Glutamatergic neuron (in vitro differentiated cells): ENCODE data around the gene CEP126. TPM values are rescaled to one million over a fixed set of nuclear protein-coding genes. Genes with fewer than 3 reads are reported as not detected.
"Not testable (repeated sequence)": the region's sequence is repeated elsewhere in the genome, so short reads cannot be mapped to it uniquely, and the experiment has no call there.

Experiments used
- DNase-seq: peaks from one replicate; pipeline ENCODE4 v3.0.0; 2022
- H3K27ac Mint-ChIP-seq: one replicate; pipeline ENCODE4 v1.8.0; 2020; ENCODE audit warnings: mild to moderate bottlenecking, mixed read lengths, inconsistent platforms; ENCODE audit not compliant: unreplicated experiment
- H3K27me3 Mint-ChIP-seq: one replicate; pipeline ENCODE4 v1.8.0; 2020; ENCODE audit warnings: mild to moderate bottlenecking, moderate library complexity, mixed read lengths, inconsistent platforms; ENCODE audit not compliant: unreplicated experiment
- H3K36me3 Mint-ChIP-seq: one replicate; pipeline ENCODE4 v1.8.0; 2020; ENCODE audit warnings: mild to moderate bottlenecking, mixed read lengths, inconsistent platforms; ENCODE audit not compliant: unreplicated experiment
- H3K4me1 Mint-ChIP-seq: one replicate; pipeline ENCODE4 v1.8.0; 2020; ENCODE audit warnings: mild to moderate bottlenecking, low read depth, mixed read lengths, inconsistent platforms; ENCODE audit not compliant: unreplicated experiment
- H3K4me3 Mint-ChIP-seq: one replicate; pipeline ENCODE4 v1.8.0; 2020; ENCODE audit warnings: mild to moderate bottlenecking, mixed read lengths, inconsistent platforms; ENCODE audit not compliant: unreplicated experiment
- H3K9me3 Mint-ChIP-seq: one replicate; pipeline ENCODE4 v1.8.0; 2020; ENCODE audit warnings: mild to moderate bottlenecking, moderate library complexity, mixed read lengths, inconsistent platforms; ENCODE audit not compliant: unreplicated experiment
- CTCF ChIP-seq: fragments of 200-600 bp; sonication (generic); IDR thresholded peaks from one replicate; pipeline ENCODE4 v1.5.0; 2021; ENCODE audit not compliant: partially characterized antibody, unreplicated experiment
- total RNA-seq: library from RNA; stranded (reverse); fragmentation: NEBNext Ultra II Directional; extraction: Animal tissue kit (Norgen Biotek cat#: 25700); gene quantifications from one replicate; pipeline ENCODE4 v1.2.1, GENCODE V29; 2021; ENCODE audit not compliant: unreplicated experiment

Gene CEP126
- total RNA-seq, 1 donor from 2014 or later = 3.9 TPM

- Mint-ChIP-seq H3K4me1 (no peaks in the 10 kb centered on the region), H3K27me3 (no peaks in the 10 kb centered on the region), H3K27ac (no peak overlapping the region), H3K4me3 (no peak overlapping the region), H3K36me3 (no peaks in the 10 kb centered on the region), H3K9me3 (no peaks in the 10 kb centered on the region)
- TF ChIP-seq CTCF = no peak
- no peak for DNase-seq
These were observed 30.6 kb downstream of the CEP126 start for GRCh38 chr11:101945448-101945847.

GRCh38 chr11:101949680-101950220 lies 34.9 kb downstream of the CEP126 start:
- H3K4me1 Mint-ChIP-seq = no peaks in the 10 kb centered on the region
- H3K27me3 Mint-ChIP-seq = no peaks in the 10 kb centered on the region
- H3K9me3 Mint-ChIP-seq = no peaks in the 10 kb centered on the region

GRCh38 chr11:101955278-101955677 lies 40.5 kb downstream of the CEP126 start:
- no peak overlapping the region for H3K4me3 Mint-ChIP-seq
- TF ChIP-seq CTCF = no peak
- DNase-seq = no peak
- no peaks in the 10 kb centered on the region for H3K4me1 Mint-ChIP-seq
- no peaks in the 10 kb centered on the region for H3K9me3 Mint-ChIP-seq
- H3K27me3 Mint-ChIP-seq = peaks cover 1% of the 10 kb centered on the region
- no peak overlapping the region for H3K27ac Mint-ChIP-seq
- no peaks in the 10 kb centered on the region for H3K36me3 Mint-ChIP-seq

More at GRCh38 chr11:101949680-101950220, 34.9 kb downstream of the CEP126 start:
- H3K4me3 Mint-ChIP-seq = no peak overlapping the region
- no peak overlapping the region for H3K27ac Mint-ChIP-seq
- DNase-seq = no peak
- no peaks in the 10 kb centered on the region for H3K36me3 Mint-ChIP-seq
- TF ChIP-seq CTCF = no peak

GRCh38 chr11:101955701-101956100 lies 40.9 kb downstream of the CEP126 start:
- H3K4me1 Mint-ChIP-seq = no peaks in the 10 kb centered on the region
- DNase-seq = no peak
- H3K27ac Mint-ChIP-seq = no peak overlapping the region
- H3K36me3 Mint-ChIP-seq = no peaks in the 10 kb centered on the region
- TF ChIP-seq CTCF = no peak
- no peak overlapping the region for H3K4me3 Mint-ChIP-seq
- no peaks in the 10 kb centered on the region for H3K9me3 Mint-ChIP-seq
- H3K27me3 Mint-ChIP-seq = peaks cover 1% of the 10 kb centered on the region

- Mint-ChIP-seq H3K27me3 (peaks cover 1% of the 10 kb centered on the region), H3K9me3 (no peaks in the 10 kb centered on the region), H3K4me3 (no peak overlapping the region), H3K4me1 (no peaks in the 10 kb centered on the region), H3K36me3 (no peaks in the 10 kb centered on the region), H3K27ac (no peak overlapping the region)
- no peak for DNase-seq
- TF ChIP-seq CTCF = no peak
These were observed 45.4 kb downstream of the CEP126 start for GRCh38 chr11:101960231-101960630.

- H3K36me3 Mint-ChIP-seq, H3K9me3 Mint-ChIP-seq, H3K27me3 Mint-ChIP-seq, H3K4me3 Mint-ChIP-seq, H3K4me1 Mint-ChIP-seq, DNase-seq, H3K27ac Mint-ChIP-seq: not testable (repeated sequence)
These were observed 49.4 kb downstream of the CEP126 start for GRCh38 chr11:101964200-101964599.
